ENCODE data around the gene ACTL6A. TPM values are rescaled to one million over a fixed set of nuclear protein-coding genes. Genes with fewer than 3 reads are reported as not detected.
A peak's percentile ranks its signal among the peaks of the same experiment; 100 is the strongest.

ACTL6A gene
- total RNA-seq, 1 donor from 2014 or later, result 21.2 TPM

DNA sequence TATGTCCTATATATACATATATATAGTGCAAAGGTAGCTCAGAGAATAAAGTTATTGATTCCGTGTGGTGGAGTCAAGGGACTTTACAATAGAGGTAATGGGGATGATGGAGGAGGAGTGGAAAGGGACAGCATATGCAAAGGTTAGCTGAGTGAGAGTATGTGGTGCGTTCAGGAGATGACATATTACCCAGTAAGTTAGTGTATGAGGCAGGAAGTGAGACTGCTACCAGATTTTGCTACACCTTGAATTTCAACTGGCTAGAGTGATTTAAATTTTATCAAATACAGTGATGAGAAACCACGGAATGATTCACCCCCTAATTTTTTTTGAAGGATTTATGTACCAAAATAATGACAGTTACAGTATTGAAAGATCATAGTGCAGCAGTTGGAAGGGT lies 2.8 kb downstream of the ACTL6A start:
- intact Hi-C loops (cut with DNase I), result no loop called here
- no peak for ATAC-seq (ENCODE audit: poor library complexity)
- no peak for DNase-seq

DNA sequence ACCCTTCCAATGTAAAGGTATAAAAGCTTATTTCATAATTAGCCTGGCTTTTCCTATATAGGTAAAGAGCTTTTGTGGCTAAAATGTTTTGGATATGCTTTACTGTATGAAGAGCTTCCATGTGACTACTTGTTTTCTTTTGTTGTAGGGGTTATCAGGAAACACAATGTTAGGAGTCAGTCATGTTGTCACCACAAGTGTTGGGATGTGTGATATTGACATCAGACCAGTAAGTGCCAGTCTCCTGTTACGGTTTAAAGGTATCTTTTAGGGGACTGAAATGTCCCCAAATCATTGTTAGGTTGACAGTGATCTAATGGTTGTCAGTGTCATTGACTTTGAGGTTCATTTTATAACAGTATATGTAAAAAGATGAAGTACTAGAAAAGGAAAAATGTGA lies 18.3 kb downstream of the ACTL6A start:
- intact Hi-C loops (cut with DNase I), result no loop called here
- ATAC-seq (ENCODE audit: poor library complexity) (no peak), DNase-seq (no peak)

DNA sequence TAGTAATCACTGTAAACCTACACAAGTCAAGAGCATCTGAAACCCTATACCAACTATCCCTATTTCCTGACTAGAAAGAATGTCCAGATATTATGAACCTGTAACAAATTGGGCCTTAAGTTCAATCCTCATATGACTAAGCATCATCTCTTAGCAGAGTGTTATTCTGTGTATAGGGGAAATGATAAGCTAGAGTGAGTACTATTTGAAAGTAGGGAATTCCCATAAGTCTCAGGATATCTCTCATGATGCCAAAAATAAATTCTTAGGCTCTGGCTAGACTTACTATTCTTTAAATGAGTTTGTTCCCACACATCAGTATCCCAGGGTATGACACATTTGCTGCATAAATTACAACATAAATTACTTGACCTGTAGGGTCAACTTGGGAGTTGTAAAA lies 26.4 kb downstream of the ACTL6A start:
- ATAC-seq (ENCODE audit: poor library complexity) (no peak), DNase-seq (no peak)
- intact Hi-C loops (cut with DNase I), result no loop called here

DNA sequence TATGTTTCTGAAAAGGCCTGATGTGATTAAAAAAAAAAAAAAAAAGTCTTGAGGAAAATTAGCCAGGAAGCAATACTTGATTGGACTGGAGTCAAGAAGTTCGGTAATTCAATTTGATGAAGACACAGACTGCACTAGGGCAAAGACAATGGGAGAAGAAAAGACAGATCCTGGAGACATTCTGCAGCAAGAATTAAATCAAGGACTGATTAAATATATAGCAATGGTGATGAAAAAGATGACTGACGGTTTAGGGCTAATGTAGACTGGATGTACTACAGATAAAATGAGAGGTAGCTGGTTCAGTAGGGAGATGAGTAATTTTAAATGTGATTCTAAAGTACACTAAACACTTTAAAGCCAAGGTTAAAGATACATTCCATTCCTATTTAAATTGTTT lies 27.9 kb downstream of the ACTL6A start:
- DNase-seq, result no peak
- ATAC-seq (ENCODE audit: poor library complexity), result no peak
- intact Hi-C loops (cut with DNase I), result no loop called here

DNA sequence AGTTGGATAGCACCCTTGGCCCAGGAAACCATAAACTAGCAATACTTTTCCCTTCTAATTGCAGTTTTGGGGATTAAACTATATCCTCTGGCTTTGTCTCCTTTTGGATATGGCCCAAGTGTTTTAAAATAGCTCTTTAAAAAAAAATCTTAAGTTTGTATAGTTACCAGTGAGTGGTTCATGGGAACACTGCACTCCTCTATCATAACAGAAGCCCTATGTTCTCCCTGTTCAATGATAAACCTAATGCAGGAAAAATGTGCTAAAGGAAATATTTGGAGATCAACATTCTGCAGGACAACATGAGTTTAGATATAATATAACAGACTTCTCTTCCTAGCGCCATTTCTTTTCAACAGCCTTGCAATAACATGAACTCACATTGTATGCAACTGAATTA lies 28.6 kb downstream of the ACTL6A start:
- intact Hi-C loops (cut with DNase I), result no loop called here
- DNase-seq, result no peak
- ATAC-seq (ENCODE audit: poor library complexity), result no peak

DNA sequence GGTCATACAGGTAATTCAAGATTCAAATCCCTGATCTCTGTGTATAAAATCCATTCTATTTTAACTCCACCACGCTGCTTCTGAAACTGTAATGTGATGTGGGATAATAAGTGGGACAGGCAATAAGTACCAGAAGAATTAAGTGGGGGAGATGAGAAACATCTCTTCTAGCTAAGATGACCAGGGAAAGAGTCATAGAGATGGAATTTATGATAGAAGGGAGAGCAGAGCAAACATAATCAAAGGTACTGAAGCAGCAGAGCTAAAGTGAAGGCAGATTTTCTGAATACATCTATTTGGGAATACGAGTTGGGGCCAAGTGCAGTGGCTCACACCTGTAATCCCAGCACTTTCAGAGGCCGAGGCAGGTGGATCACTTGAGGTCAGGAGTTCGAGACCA lies 36.8 kb downstream of the ACTL6A start:
- intact Hi-C loops (cut with DNase I), result no loop called here
- no peak for DNase-seq
- no peak for ATAC-seq (ENCODE audit: poor library complexity)

DNA sequence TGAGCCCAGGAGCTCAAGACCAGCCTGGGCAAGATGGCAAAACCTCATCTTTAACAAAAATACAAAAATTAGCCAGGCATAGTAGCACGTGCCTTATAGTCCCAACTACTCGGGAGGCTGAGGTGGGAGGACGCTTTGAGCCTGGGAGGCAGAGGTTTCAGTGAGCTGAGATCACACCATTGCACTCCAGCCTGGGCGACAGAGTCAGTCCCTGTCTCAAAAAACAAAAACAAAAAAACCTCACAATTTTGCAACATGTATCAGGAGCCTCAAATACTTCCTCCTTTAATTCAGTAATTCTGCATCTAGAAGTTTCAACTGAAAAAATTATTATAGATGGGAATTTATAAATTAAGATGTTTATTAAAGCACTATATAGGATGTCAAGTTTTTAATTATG lies 40.6 kb downstream of the ACTL6A start:
- intact Hi-C loops (cut with DNase I), result no loop called here
- ATAC-seq (ENCODE audit: poor library complexity) (no peak), DNase-seq (no peak)

DNA sequence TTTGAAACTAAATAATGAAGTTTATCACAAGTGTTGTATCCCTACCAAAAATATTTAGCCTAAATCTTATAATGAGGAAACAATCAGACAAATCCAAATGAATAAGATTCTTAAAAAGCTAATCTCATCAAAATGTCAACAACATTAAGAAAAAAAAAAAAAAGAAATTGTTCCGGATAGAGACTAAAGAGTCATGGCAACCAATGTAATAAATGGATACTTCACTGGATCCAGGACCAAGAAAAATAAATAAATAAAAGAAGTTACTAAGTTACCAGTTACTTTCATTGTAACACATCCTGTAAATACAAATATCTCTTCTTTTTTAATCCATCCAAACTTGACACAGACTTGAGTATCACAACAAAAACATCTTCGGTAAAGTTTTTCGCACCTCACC lies 41.1 kb downstream of the ACTL6A start:
- intact Hi-C loops (cut with DNase I), result no loop called here
- ATAC-seq (ENCODE audit: poor library complexity), result no peak
- DNase-seq, result no peak

DNA sequence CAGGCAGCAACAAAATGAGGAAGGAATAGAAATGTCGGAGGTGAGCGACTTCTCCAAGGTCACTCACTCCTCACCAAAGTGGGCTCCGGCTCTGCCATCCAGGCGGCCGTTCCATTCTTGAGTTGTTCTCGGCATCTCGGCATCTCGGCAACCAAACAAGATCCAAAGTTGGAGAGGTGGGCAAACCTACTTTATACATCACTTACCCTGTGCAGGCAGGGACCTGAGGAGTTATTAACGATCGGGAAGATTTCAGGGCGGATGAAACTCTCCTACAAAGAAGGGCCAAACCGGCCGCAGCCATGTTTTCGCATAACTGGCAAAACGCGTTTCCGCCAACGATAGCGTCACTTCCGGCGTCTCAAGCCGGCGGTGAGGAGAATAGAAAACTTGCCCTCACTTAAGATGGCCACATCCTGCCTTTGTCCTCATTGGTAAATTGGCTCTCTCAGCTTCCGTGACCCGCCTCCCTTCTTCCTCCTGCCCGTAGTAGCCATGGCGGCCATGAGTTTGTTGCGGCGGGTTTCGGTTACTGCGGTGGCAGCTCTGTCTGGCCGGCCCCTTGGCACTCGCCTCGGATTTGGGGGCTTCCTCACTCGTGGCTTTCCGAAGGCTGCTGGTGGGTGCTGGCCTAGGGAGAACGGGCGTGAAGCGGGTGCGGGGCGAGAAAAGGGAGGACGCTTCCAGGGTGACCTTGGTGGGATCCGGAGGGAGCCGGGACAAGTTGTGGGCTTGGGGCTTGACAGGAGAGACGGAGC lies 41.8 kb downstream of the ACTL6A start, which contains the start of the genes MRPL47 and NDUFB5:
Gene MRPL47, minus strand, starts transcription at position 318 of the 758 bp plus-strand sequence. Its CDS starts 14 bp downstream, at position 304.
Gene NDUFB5, plus strand, starts transcription at position 474 of the 758 bp plus-strand sequence. Its CDS starts 22 bp downstream, at position 496.
- ATAC-seq (ENCODE audit: poor library complexity) (peak; percentile 99), DNase-seq (peak; percentile 96)
- intact Hi-C loops (cut with DNase I), result no loop called here

DNA sequence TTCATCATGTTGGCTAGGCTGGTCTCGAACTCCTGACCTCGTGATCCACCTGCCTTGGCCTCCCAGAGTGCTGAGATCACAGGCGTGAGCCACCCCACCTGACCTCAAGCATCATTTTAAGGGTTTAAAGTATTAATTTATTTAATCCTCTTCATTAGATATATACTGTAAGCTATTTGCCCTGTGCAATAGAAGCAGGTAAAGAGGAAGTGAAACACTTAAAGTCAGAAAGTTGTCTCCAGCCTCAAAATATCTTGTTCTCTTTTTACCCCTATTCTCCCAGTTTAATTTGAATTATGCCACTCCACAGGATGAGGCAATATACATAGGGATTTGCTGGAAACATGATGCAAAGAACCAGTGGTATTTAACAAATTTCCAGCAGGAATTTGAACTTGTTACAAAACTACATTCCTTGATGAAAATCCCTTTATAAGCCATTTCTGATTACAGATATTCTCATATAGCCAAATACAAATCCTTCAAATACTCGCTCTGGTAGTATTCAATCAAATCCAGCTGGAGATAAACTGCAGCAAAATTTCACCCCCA lies 43.9 kb downstream of the ACTL6A start:
- ATAC-seq (ENCODE audit: poor library complexity), result no peak
- no peak for DNase-seq
- intact Hi-C loops (cut with DNase I), result no loop called here

DNA sequence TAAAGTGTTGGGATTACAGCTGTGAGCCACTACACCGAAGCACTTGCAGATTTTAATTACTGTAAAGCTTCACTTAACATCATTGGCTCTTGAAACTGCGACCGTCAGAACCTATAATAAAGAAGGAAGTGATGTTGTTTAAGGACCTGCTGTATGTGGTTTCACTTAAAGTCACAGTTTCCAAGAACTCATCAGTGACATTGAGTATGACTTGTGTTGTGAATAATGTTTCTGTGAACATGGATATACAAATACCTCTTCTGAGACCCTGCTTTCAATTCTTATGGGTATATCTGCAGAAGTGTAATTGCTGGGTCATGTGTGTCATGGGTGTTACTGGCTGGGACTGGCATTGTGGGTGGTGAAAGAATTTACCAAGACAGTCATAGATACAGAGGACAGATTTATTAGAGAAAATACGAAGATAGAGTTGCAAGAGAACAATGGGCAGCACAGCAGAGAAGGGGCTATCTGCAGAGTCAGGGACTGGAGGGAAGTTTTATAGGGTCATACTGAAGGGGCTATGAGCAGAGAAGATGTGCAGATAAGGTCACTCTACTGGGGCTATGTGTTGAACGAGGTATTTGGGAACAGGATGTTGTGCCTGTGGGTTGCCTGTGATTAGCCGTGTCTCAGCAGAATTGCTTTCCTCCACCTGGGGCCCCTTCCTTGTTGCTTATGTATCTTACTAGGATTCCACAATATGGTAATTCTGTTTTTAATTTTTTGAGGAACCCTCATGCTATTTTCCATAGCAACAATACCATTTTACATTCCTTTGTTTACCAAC lies 46.4 kb downstream of the ACTL6A start:
- intact Hi-C loops (cut with DNase I), result no loop called here
- DNase-seq, result no peak
- no peak for ATAC-seq (ENCODE audit: poor library complexity)

DNA sequence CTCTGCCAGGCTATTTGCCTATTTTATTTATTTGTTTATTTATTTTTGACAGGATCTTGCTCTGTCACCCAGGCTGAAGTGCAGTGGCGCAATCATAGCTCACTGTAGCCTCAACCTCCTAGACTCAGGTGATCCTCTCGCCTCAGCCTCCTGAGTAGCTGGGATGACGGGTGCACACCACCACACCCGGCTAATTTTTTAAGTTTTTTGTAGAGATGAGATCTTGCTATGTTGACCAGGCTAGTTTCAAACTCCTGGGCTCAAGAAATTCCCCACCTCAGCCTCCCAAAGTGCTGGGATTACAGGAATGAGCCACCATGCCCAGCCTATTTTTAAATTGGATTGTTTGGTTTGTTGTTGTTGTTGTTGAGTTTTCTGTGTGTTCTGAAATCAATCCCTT lies 47.3 kb downstream of the ACTL6A start:
- no peak for ATAC-seq (ENCODE audit: poor library complexity)
- no peak for DNase-seq
- intact Hi-C loops (cut with DNase I), result no loop called here

DNA sequence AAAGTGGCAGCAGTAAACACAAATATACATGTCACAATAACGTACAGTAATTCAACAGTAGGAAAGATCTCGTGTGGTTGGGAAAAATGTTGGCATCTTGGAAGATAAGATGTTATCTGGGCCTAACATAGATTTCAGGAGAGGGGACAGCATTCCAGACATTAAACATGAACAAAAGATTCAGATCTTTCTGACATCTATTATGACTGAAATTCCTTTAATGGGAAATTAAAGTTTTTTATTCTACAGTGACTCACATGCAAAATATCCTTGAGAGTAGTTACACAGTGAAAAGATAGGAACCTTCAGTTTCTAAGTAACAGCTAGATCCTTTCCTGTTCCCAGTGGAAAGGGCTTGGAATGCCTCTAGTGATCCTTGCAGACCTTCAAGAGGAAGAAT lies 51.1 kb downstream of the ACTL6A start:
- ATAC-seq (ENCODE audit: poor library complexity), result no peak
- no peak for DNase-seq
- intact Hi-C loops (cut with DNase I), result no loop called here

DNA sequence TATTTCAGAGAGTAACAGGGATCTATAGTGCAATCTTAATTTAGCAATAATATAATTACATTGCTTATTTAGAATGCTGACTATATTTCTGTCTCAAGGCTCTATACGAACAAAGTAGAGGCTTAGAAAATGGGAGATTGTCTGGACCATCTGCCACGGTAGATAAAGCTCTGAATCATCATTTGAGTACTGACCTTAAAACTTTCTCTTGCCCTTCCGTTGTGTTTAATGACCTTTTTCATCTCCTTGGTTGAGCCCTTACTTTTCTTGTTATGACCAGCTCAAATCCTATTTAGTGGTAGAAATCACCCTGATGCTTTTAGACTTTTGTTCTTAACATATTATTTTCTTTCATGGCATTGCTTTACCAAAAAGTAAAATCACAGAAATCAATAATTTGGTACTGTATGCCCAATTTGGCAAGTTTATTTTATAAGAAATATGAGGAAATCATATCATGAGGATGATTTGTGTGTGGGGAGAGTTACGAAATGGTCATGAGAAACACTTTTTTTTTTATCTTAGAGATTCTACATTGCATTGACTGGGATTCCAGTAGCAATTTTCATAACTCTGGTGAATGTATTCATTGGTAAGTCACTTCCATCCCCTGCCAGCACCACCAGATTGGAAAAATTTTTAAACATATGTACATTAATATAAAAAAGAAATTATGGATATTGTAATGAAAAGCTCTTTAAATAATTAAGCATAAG lies 52.9 kb downstream of the ACTL6A start:
- no peak for ATAC-seq (ENCODE audit: poor library complexity)

DNA sequence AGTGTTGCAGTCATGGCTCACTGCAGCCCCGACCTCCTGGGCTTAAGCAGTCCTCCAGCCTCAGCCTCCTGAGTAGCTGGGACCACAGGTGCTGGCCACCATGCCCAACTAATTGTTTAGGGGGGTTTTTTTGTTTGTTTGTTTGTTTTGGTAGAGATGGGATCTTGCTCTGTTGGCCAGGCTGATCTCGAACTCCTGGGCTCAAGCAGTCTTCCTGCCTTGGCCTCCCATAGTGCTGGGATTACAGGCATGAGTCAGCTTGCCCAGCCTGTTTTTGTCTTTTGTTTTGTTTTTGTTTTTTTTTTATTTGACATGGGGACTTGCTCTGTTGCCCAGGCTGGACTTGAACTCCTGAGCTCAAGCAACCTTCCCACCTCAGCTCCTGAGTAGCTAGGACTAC lies 59.3 kb downstream of the ACTL6A start:
- no peak for DNase-seq
- intact Hi-C loops (cut with DNase I), result no loop called here
- no peak for ATAC-seq (ENCODE audit: poor library complexity)

More for the DNA sequence above, 52.9 kb downstream of the ACTL6A start:
- no peak for DNase-seq
- intact Hi-C loops (cut with DNase I), result no loop called here

DNA sequence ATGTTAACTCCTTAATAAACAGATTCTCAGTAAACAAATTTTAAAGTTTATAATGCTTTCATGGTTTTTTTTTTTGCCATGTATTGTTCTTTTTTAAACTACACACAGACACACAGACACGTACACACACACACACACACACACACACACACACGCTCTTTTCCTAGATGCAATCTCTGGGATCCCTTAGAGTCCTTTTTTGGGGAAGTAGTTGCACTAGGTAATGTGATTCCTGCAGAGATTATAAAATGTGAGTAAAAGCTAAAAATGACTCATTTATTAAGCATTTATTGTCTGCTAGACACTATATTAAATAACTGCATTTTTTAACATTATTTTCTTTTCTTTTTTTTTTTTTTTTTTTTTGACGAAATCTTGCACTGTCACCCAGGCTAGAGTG lies 61.7 kb downstream of the ACTL6A start:
- DNase-seq (no peak), ATAC-seq (ENCODE audit: poor library complexity) (no peak)
- intact Hi-C loops (cut with DNase I), result no loop called here

DNA sequence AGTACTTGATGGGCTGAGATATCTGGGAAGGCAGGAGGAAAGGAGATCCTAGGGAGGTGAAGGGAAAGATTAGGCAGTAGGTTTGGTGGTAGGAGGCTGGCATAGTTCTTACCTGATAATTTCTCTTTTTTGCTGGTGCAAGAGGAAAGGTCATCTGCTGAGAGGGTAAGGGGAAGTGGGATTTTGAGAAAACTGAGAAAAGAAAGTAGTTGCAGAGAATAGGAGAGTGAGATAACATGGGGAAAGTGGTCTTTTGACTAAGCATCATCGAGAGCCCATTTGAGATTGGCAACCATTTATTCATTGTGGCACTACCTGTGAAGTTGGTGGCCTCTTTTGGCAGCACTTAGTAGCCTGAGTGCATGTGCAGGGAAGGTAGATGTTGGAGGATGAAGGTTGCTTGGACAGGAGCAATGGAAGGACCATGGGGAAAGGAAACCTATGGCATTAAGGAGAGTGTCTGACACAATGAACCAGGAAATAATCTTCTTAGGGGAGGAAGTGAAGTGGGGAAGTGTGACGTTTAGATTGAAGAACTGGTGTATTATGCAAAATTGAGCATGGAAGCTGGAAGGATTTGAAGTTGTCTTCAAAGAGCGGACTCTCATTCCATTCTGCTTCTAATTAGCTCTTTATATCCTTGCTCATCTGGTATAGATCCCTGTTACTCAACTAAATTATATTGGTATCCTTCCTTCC lies 68.2 kb downstream of the ACTL6A start:
- intact Hi-C loops (cut with DNase I), result no loop called here
- no peak for ATAC-seq (ENCODE audit: poor library complexity)
- DNase-seq, result no peak

Data from Right ventricle myocardium superior (tissue), 1 donor.